HEK293T (cell line): ENCODE data around the gene ADGRF1.

Experiments
- CTCF ChIA-PET: fragments of 350-600 bp; formaldehyde crosslinking; extraction: SDS; loops from one replicate; lab custom pipeline; 2021; ENCODE audit warnings: antibody characterized with exemption, inconsistent platforms; lab: Yijun Ruan, JAX
- POLR2A ChIA-PET: fragments of 350-600 bp; formaldehyde crosslinking; extraction: SDS; loops from one replicate; lab custom pipeline; 2020; ENCODE audit warnings: antibody characterized with exemption, inconsistent platforms; lab: Yijun Ruan, JAX
- DNase-seq: peaks from one replicate; pipeline ENCODE4 v3.0.0; 2012; ENCODE audit warnings: mixed read lengths; ENCODE audit errors: extremely low spot score
- ARNT ChIP-seq: fragments of 450-650 bp; IDR thresholded peaks from 2 replicates; pipeline ENCODE4 v1.6.1; 2017; ENCODE audit warnings: mild to moderate bottlenecking
- BHLHE40 ChIP-seq: fragments of 450-650 bp; IDR thresholded peaks from 2 replicates; pipeline ENCODE4 v1.6.1; 2016; ENCODE audit warnings: mild to moderate bottlenecking, moderate library complexity, borderline replicate concordance
- CTBP1 ChIP-seq: fragments of 450-650 bp; IDR thresholded peaks from 2 replicates; pipeline ENCODE4 v1.6.1; 2016; ENCODE audit warnings: borderline replicate concordance
- ELF4 ChIP-seq: fragments of 450-650 bp; IDR thresholded peaks from 2 replicates; pipeline ENCODE4 v1.6.1; 2017; ENCODE audit warnings: antibody characterized with exemption
- FOXA1 ChIP-seq: fragments of 450-650 bp; IDR thresholded peaks from 2 replicates; pipeline ENCODE4 v1.6.1; 2016; ENCODE audit warnings: mild to moderate bottlenecking
- FOXK2 ChIP-seq: fragments of 450-650 bp; IDR thresholded peaks from 2 replicates; pipeline ENCODE4 v1.6.1; 2016; ENCODE audit warnings: mild to moderate bottlenecking
- FOXM1 ChIP-seq: fragments of 450-650 bp; IDR thresholded peaks from 2 replicates; pipeline ENCODE4 v1.6.1; 2017; ENCODE audit warnings: mild to moderate bottlenecking, borderline replicate concordance
- HDGF ChIP-seq: fragments of 450-650 bp; IDR thresholded peaks from 2 replicates; pipeline ENCODE4 v1.6.1; 2017; ENCODE audit warnings: antibody characterized with exemption, borderline replicate concordance
- L3MBTL2 ChIP-seq: fragments of 450-650 bp; conservative IDR thresholded peaks from 2 replicates; pipeline ENCODE4 v1.6.1; 2016; ENCODE audit warnings: mild to moderate bottlenecking
- LEF1 ChIP-seq: fragments of 450-650 bp; IDR thresholded peaks from 2 replicates; pipeline ENCODE4 v1.6.1; 2017; ENCODE audit warnings: mild to moderate bottlenecking, borderline replicate concordance
- NFRKB ChIP-seq: fragments of 450-650 bp; IDR thresholded peaks from 2 replicates; pipeline ENCODE4 v1.6.1; 2016; ENCODE audit warnings: mild to moderate bottlenecking, moderate library complexity
- PKNOX1 ChIP-seq: fragments of 450-650 bp; IDR thresholded peaks from 2 replicates; pipeline ENCODE4 v1.6.1; 2016
- SP1 ChIP-seq: fragments of 450-650 bp; IDR thresholded peaks from 2 replicates; pipeline ENCODE4 v1.6.1; 2017
- SUZ12 ChIP-seq: fragments of 450-650 bp; IDR thresholded peaks from 2 replicates; pipeline ENCODE4 v1.6.1; 2016; ENCODE audit warnings: mild to moderate bottlenecking
- TARDBP ChIP-seq: fragments of 450-650 bp; IDR thresholded peaks from 2 replicates; pipeline ENCODE4 v1.6.1; 2016
- ZNF384 ChIP-seq: fragments of 450-650 bp; IDR thresholded peaks from 2 replicates; pipeline ENCODE4 v1.6.1; 2016

Gene ADGRF1

GRCh38 chr6:47066418-47066817 is 24.3 kb upstream of the ADGRF1 start:
- TF ChIP-seq ELF4: no peak
- no peak for TF ChIP-seq FOXK2
- TF ChIP-seq LEF1: no peak
- TF ChIP-seq ARNT: no peak
- no peak for TF ChIP-seq BHLHE40
- no peak for TF ChIP-seq TARDBP
- TF ChIP-seq FOXM1: no peak
- no peak for TF ChIP-seq CTBP1
- no peak for TF ChIP-seq SP1
- no peak for TF ChIP-seq HDGF
- DNase-seq: no peak
- ChIA-PET POLR2A (no interaction called here), CTCF (no interaction called here)

DNA sequence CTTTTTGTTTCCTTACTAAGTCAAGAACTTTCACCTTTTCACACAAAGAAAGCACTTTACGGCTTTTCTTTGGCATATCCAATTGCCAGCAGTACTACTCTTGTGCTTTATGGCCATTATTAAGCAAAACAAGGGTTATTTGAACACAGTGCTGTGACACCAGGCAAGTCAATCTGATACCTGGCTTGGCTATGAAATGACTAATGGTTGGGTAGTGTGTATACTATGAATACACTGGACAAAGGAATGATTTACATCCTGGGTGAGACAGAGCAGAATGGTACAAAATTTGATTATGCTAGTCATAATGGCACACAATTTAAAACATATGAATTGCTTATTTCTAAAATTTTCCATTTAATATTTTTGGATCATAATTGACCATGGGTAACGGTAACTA is 22.1 kb upstream of the ADGRF1 start:
- ChIA-PET CTCF (no interaction called here), POLR2A (no interaction called here)
- TF ChIP-seq BHLHE40: no peak
- TF ChIP-seq ELF4: no peak
- TF ChIP-seq PKNOX1: no peak
- no peak for TF ChIP-seq FOXM1
- TF ChIP-seq FOXA1: no peak
- TF ChIP-seq HDGF: no peak
- no peak for TF ChIP-seq SUZ12
- DNase-seq: no peak

DNA sequence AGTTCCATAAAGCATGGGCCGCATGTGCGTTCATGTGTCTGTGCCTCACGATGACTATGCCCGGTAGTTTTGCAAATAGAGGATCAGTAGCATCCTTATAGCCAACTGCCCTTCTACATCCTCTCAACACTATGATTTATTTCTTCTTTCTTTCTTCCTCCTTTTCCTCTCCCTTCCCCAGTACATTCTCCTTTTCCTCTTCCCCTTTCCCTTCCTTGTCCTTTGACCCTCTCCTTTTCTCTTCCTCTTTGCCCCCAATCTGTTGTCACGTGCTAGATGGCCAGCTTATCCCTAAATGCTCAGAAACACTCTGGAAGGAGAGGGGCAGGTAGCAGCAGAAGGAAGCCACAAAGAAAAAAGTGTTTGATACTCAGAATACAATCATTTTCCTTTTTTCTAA is 20.2 kb upstream of the ADGRF1 start:
- TF ChIP-seq L3MBTL2 (no peak), FOXK2 (no peak), TARDBP (no peak), ARNT (no peak), SUZ12 (no peak), CTBP1 (no peak), LEF1 (no peak), FOXM1 (no peak), HDGF (no peak), NFRKB (no peak), BHLHE40 (no peak), ELF4 (no peak), PKNOX1 (no peak)
- ChIA-PET POLR2A (no interaction called here), CTCF (no interaction called here)
- DNase-seq: no peak

- POLR2A ChIA-PET: no interaction called here
- DNase-seq: no peak
- CTCF ChIA-PET: no interaction called here
- TF ChIP-seq SP1: no peak
- no peak for TF ChIP-seq CTBP1
- no peak for TF ChIP-seq PKNOX1
- no peak for TF ChIP-seq FOXK2
- no peak for TF ChIP-seq FOXA1
- no peak for TF ChIP-seq NFRKB
- TF ChIP-seq LEF1: no peak
- no peak for TF ChIP-seq TARDBP
- no peak for TF ChIP-seq ZNF384
- TF ChIP-seq SUZ12: no peak
- no peak for TF ChIP-seq FOXM1
- TF ChIP-seq HDGF: no peak
- TF ChIP-seq BHLHE40: no peak
- no peak for TF ChIP-seq ELF4
- TF ChIP-seq ARNT: no peak
- no peak for TF ChIP-seq L3MBTL2
Measured at GRCh38 chr6:47061309-47062300, 19.5 kb upstream of the ADGRF1 start.

GRCh38 chr6:47059216-47059885 is 17.2 kb upstream of the ADGRF1 start:
- TF ChIP-seq SUZ12: no peak
- no peak for TF ChIP-seq ARNT
- TF ChIP-seq NFRKB: no peak
- no peak for TF ChIP-seq FOXM1
- TF ChIP-seq FOXK2: no peak
- no peak for TF ChIP-seq FOXA1
- no peak for TF ChIP-seq TARDBP
- no peak for TF ChIP-seq HDGF
- no peak for TF ChIP-seq PKNOX1
- TF ChIP-seq CTBP1: no peak
- TF ChIP-seq SP1: no peak
- TF ChIP-seq ZNF384: no peak
- DNase-seq: no peak
- POLR2A ChIA-PET: no interaction called here
- CTCF ChIA-PET: no interaction called here
